GM10847 (cell line): Measurements from ENCODE around the gene TBATA.

ENCODE experiments used
- POLR2A ChIP-seq: IDR thresholded peaks from 2 replicates; pipeline ENCODE4 v1.6.1; 2011; ENCODE audit not compliant: insufficient read length; ENCODE audit errors: extremely low read depth

The TBATA gene

DNA sequence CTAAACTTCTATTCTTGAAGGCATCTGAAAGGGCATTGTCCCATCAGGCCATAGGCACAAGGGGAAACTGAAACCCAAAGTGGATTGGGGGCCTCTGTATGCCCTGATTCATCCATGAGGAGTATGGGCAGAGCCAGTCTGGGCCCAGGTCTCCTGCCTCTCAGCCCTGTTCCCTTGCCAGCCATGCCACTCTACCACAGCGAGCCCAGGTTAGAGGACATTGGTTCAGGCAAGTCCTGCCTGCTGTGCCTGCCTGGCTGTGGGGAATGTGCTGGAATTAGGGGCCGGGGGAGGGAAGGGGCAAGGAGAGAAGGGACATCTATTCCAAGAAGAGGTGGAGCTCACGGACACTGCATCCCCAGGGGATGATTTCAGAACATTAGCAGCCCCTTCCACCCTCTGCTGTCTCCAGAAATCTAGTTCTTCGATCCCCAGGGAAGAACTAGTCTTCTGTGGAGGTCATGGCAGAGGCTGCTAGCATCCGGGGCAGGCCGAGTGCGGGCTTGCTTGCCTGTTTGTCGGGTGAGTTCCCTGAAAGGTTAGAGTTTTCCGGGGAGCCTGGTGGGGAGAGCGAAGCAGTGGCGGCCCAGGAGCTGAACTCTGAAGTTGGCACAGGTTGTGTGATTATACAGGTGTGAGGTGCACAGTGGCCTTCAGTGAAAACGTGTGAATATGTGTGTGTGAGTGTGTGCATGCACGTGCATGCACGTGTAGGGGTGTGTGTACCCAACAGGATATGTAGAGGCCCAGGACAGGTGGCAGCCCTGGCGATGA is 37.8 kb downstream of the TBATA start:
- no peak for TF ChIP-seq POLR2A

- TF ChIP-seq POLR2A = no peak
Observed at GRCh38 chr10:70745555-70745954, 39.6 kb downstream of the TBATA start.

DNA sequence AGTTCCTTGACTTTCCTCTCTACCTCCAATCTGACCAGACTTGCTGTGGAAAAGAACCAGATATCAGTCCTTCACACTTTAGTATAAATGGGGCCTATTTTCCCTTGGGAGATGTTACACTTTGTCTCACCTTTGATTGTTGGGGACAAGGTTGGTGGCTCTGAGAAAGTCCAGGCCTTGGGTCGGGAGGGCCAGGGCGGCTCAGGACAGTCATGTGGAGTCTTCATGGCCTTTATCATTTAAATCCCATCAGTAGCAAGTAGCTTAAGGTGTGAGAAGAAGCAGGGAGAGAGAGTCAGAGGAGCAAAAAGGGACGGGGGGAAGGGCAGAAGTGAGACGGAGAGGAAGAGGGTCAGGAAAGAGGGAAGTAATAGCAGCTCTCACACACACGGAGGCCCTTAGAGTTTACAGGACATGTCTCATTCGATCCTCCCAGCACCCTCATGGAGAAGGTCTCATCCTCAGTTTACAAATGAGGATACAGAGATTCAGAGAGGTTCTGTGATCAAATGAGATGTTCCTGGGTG is 40.5 kb downstream of the TBATA start:
- TF ChIP-seq POLR2A = no peak

DNA sequence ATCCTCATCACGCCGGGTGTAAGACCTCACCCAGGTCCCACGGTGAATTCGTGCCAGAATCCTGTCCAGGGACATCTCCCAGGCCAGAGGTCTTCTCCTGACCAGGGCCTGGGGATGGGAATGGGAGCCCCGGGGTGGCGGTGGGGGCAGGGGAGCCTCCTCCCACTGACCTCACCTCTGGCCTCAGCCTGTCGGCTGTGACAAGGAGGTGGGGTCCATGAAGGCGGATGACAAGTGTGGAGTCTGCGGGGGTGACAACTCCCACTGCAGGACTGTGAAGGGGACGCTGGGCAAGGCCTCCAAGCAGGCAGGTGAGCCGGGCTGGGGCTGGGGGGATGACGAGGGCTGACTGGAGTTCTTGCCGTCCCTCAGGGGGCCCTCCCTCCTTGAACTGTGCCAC is 41.3 kb downstream of the TBATA start:
- TF ChIP-seq POLR2A = no peak

DNA sequence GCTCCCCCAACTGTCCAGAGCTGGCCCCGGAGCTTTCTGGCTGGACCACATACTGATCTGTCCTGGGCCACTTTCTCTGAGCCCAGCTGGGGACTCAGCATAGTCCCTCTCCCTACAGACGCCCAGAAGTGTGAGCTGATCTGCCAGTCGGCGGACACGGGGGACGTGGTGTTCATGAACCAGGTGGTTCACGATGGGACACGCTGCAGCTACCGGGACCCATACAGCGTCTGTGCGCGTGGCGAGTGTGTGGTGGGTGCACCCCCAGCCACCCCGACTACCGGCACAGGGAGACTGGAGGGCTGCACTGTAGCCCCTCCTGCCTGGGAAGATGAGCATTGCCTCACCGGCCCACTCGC is 41.8 kb downstream of the TBATA start:
- no peak for TF ChIP-seq POLR2A

- no peak for TF ChIP-seq POLR2A
Observed at GRCh38 chr10:70742537-70743429, 42.4 kb downstream of the TBATA start.

DNA sequence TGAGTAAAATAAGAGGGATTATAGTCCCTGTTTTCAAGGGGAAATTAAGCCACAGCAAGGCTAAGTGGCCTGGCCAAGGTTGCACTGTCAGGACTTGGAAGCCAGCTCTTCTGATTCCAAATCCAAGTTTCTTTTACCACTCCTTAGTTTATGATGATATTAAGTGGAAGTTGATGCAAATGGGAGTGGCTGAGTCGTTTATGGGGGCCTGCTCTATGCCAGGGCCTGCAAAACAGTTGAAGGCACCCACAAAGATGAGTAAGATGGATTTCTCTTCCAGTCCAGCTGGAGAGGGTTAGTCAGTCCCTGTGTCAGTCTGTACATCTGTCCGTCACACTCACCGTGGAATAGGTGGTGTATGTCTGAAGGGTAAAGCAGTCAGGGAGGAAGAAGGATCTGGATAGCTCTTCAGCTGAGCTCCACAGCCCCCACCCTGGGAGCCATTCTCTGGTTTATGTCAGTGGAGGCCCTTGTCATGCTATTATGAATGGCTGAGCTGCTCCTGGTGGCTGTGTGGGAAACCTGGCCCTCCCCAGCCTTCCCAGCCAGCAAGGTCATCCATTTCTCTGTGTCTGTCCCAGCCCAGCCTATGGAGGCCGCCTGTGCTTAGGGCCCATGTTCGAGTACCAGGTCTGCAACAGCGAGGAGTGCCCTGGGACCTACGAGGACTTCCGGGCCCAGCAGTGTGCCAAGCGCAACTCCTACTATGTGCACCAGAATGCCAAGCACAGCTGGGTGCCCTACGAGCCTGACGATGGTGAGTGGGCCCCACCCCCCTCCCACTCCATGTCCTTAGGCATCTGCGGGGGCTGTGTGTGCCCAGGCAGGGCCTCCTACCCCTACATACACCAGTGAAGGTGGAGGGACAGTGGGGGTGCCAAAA is 44.5 kb downstream of the TBATA start:
- no peak for TF ChIP-seq POLR2A

- no peak for TF ChIP-seq POLR2A
Observed at GRCh38 chr10:70738761-70739121, 46.4 kb downstream of the TBATA start.

- TF ChIP-seq POLR2A = no peak
Observed at GRCh38 chr10:70738006-70738760, 47.0 kb downstream of the TBATA start.

- no peak for TF ChIP-seq POLR2A
Observed at GRCh38 chr10:70737250-70737649, 47.9 kb downstream of the TBATA start.

DNA sequence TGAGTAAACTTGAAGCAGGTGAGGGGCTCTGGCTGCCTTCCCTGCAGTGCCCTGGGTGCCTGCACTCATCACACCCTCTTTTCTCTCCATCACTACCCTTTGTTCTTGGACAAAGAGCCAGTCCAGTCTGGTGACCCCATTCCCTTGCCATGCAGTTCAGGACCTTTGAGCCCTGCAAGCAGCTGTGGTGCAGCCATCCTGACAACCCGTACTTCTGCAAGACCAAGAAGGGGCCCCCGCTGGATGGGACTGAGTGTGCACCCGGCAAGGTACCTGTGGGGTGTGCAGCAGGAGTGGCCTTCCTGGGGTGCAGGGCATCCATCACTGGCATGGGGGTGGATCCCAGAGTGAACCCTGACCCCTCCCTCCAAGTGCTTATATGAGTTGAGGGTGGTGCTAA is 48.7 kb downstream of the TBATA start:
- no peak for TF ChIP-seq POLR2A

DNA sequence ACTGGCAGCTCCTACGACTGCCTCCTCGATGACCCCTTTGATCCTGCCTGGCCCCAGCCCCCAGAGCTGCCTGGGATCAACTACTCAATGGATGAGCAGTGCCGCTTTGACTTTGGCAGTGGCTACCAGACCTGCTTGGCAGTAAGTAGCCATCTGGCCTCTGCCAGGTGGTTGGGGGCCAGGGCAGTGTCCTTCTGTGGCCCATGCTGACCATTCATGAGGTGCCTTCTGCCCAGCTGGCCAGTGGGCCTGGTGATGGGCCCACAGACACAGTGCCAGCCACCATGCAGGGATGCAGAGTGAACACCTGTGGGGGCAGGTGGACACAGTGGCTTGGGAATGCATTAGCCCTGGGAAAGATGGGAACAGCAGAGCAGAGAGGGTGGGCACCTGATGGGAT is 50.0 kb downstream of the TBATA start:
- no peak for TF ChIP-seq POLR2A

GRCh38 chr10:70733051-70733450 is 52.1 kb downstream of the TBATA start:
- TF ChIP-seq POLR2A = no peak

DNA sequence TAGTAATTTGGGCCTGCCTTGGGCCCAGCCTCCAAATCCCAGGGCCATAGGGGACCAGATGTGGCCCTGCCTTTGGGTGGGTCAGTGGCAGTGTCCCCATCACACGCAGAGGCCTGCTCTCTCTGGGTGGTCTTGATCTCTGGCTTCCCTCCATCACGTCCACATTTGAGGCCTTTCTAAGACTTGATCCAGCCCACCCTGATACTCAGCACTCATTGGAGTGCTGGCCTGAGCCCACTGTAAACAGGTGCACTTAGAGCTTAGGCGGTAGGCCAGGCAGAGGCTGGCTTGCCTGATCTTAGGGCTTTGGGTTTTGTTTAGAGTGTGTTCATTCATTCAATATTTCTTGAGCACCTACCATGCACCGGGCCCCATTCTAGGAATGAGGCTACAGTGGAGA is 52.6 kb downstream of the TBATA start:
- TF ChIP-seq POLR2A = no peak

- TF ChIP-seq POLR2A = no peak
Observed at GRCh38 chr10:70730955-70731354, 54.2 kb downstream of the TBATA start.
